NB4 (cell line): ENCODE measurements around the gene TMEM232.

Source experiments
- DNase-seq: peaks from one replicate; pipeline ENCODE4 v3.0.0; 2010; ENCODE audit warnings: low read depth
- H3K4me3 ChIP-seq: one replicate; pipeline ENCODE4 v1.5.1; 2011; ENCODE audit warnings: mild to moderate bottlenecking, low read depth, low read length, moderate library complexity
- CTCF ChIP-seq: IDR thresholded peaks from one replicate; pipeline ENCODE4 v1.5.1; 2012; ENCODE audit warnings: low read depth, low read length
- MAX ChIP-seq: IDR thresholded peaks from 2 replicates; pipeline ENCODE4 v1.6.1; 2011; ENCODE audit warnings: low read depth, low read length
- MYC ChIP-seq: IDR thresholded peaks from 2 replicates; pipeline ENCODE4 v1.6.1; 2011; ENCODE audit warnings: low read depth, low read length
- POLR2A ChIP-seq: IDR thresholded peaks from 2 replicates; pipeline ENCODE4 v1.6.1; 2011; ENCODE audit warnings: mild to moderate bottlenecking; ENCODE audit not compliant: insufficient read length; ENCODE audit errors: extremely low read depth

The TMEM232 gene

GRCh38 chr5:110630350-110630749, 96.1 kb downstream of the TMEM232 start:
- DNase-seq = no peak
- no peak overlapping the region for H3K4me3 ChIP-seq
- no peak for TF ChIP-seq CTCF
- no peak for TF ChIP-seq POLR2A
- no peak for TF ChIP-seq MYC
- TF ChIP-seq MAX = no peak

- TF ChIP-seq MYC (no peak), CTCF (no peak), POLR2A (no peak), MAX (no peak)
- H3K4me3 ChIP-seq = no peak overlapping the region
- peak; percentile 23 for DNase-seq
These were observed 101.0 kb downstream of the TMEM232 start for GRCh38 chr5:110625376-110625999.

DNA sequence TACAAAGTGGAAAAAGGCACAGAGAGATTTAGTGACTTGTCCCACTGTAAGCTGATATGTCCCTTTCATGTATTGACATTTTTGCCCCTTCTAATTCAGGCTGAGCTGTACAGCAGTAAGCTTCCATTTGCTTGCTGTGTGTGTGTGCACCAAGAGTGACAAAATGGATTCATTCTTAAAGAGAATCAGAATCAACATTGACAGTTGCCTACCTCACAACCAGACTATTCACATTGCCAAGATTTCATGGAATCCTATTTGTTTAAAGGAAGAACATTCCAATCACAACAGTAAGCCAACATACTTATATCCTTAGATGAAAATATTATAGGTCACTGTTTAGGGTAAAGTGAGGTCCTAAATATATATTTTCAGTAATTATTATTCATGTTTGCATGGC, 102.6 kb downstream of the TMEM232 start:
- no peak overlapping the region for H3K4me3 ChIP-seq
- TF ChIP-seq POLR2A = no peak
- TF ChIP-seq MYC = no peak
- no peak for TF ChIP-seq CTCF
- no peak for TF ChIP-seq MAX
- no peak for DNase-seq

GRCh38 chr5:110618941-110619340, 107.5 kb downstream of the TMEM232 start:
- no peak for DNase-seq
- no peak for TF ChIP-seq CTCF
- no peak overlapping the region for H3K4me3 ChIP-seq

GRCh38 chr5:110616009-110616408, 110.5 kb downstream of the TMEM232 start:
- no peak overlapping the region for H3K4me3 ChIP-seq
- TF ChIP-seq CTCF = no peak
- no peak for TF ChIP-seq MAX
- TF ChIP-seq MYC = no peak
- TF ChIP-seq POLR2A = no peak
- no peak for DNase-seq

GRCh38 chr5:110612794-110613247, 113.7 kb downstream of the TMEM232 start:
- no peak overlapping the region for H3K4me3 ChIP-seq
- TF ChIP-seq MYC = no peak
- no peak for TF ChIP-seq MAX
- TF ChIP-seq CTCF = no peak
- TF ChIP-seq POLR2A = no peak
- DNase-seq = no peak
